Gastrocnemius medialis (tissue), 4 donors: ENCODE measurements around the gene PRSS1.

ENCODE experiments used
- POLR2A ChIP-seq, 2 donors: fragments of 450-650 bp; IDR thresholded peaks; one replicate each; pipeline ENCODE4 v1.6.1; 2017; ENCODE audit warnings: antibody characterized with exemption in 2 of 2, mild to moderate bottlenecking in 2 of 2, moderate library complexity in 2 of 2
- TF ChIP-seq, protein P1 (sequence below), 5 experiments: fragments of 450-650 bp in 3 of 5; fragments of 200-600 bp in 2 of 5; sonication (generic) in 2 of 5; IDR thresholded peaks in 4 of 5; conservative IDR thresholded peaks in 1 of 5; 1 replicate in 4 of 5; 2 replicates in 1 of 5; pipeline ENCODE4 v1.5.1; 2016 to 2019; ENCODE audit warnings: antibody characterized with exemption in 5 of 5, mild to moderate bottlenecking in 3 of 5, moderate library complexity in 3 of 5

DNA sequence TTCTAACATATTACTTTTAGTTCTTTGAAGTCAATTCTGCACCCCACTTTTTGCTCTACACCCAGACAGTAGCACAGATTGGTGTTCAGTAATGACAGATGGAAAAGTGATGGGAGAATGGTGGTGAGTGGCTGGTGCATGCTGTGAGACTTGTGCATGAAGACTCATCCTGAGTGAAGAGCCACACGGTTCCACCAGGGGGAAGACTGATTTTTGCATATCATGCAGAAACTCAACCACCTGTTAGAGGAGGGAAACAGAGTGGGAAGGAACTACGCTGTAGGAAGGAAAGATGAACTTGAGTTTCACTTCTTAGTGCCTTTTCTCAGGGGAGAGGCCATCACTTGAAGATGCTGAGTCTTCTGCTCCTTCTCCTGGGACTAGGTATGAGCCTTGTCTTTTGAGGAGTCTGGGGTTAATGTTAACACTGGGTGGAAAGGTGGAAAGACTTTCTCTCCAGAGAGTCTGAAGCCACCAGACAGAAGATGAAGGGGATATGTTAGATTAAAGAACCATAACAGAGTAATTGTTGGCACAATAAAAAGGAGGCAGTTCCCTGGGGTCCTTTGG is 9.3 kb upstream of the PRSS1 start:
- TF ChIP-seq, protein P1, sequence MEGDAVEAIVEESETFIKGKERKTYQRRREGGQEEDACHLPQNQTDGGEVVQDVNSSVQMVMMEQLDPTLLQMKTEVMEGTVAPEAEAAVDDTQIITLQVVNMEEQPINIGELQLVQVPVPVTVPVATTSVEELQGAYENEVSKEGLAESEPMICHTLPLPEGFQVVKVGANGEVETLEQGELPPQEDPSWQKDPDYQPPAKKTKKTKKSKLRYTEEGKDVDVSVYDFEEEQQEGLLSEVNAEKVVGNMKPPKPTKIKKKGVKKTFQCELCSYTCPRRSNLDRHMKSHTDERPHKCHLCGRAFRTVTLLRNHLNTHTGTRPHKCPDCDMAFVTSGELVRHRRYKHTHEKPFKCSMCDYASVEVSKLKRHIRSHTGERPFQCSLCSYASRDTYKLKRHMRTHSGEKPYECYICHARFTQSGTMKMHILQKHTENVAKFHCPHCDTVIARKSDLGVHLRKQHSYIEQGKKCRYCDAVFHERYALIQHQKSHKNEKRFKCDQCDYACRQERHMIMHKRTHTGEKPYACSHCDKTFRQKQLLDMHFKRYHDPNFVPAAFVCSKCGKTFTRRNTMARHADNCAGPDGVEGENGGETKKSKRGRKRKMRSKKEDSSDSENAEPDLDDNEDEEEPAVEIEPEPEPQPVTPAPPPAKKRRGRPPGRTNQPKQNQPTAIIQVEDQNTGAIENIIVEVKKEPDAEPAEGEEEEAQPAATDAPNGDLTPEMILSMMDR (IDR thresholded peaks at IDR 0.05 in 4 of 5, conservative IDR thresholded peaks at IDR 0.05 in 1 of 5): no peak
- no peak for TF ChIP-seq POLR2A (IDR thresholded peaks at IDR 0.05)
